OCI-LY7 (cell line): Measurements from ENCODE around the gene MGAT1. TPM values are rescaled to one million over a fixed set of nuclear protein-coding genes. Genes with fewer than 3 reads are reported as not detected.
A peak's percentile ranks its signal among the peaks of the same experiment; 100 is the strongest.
"Not testable (repeated sequence)": the region's sequence is repeated elsewhere in the genome, so short reads cannot be mapped to it uniquely, and the experiment has no call there.

ENCODE experiments used
- BruUV-seq: library from RNA; stranded (reverse); fragments of 400-500 nt; replicated peaks from 2 replicates; lab custom pipeline; 2021; lab: Mats Ljungman, UMichigan
- CTCF ChIA-PET: fragments of 300-600 bp; sonication (Branson Sonifier 250); formaldehyde crosslinking; loops from one replicate; lab custom pipeline; 2022; ENCODE audit warnings: antibody characterized with exemption; ENCODE audit not compliant: unreplicated experiment; lab: Charles Lee
- POLR2A ChIA-PET: fragments of 300-600 bp; sonication (Branson Sonifier 250); formaldehyde crosslinking; loops from one replicate; lab custom pipeline; 2022; ENCODE audit warnings: antibody characterized with exemption; lab: Charles Lee
- DNase-seq: peaks from one replicate; pipeline ENCODE4 v3.0.0-alpha.2; 2015; ENCODE audit warnings: low spot score
- H2AFZ ChIP-seq: fragments of 200-600 bp; sonication (generic), shearing (Covaris generic); 2 replicates; pipeline ENCODE4 v1.6.1; 2014; ENCODE audit warnings: mild to moderate bottlenecking, antibody characterized with exemption, low read length, moderate library complexity
- H3K27ac ChIP-seq: fragments of 200-600 bp; sonication (generic); 2 replicates; pipeline ENCODE4 v1.5.1; 2014; ENCODE audit warnings: mixed run types, low read depth, mild to moderate bottlenecking, moderate library complexity, low read length, inconsistent platforms; ENCODE audit not compliant: poor library complexity, severe bottlenecking
- H3K36me3 ChIP-seq: fragments of 200-600 bp; sonication (generic); 2 replicates; pipeline ENCODE4 v1.6.1; 2014; ENCODE audit warnings: mild to moderate bottlenecking, antibody characterized with exemption, low read length, moderate library complexity, mixed read lengths; ENCODE audit not compliant: insufficient read depth
- H3K4me1 ChIP-seq: fragments of 200-600 bp; sonication (generic); 2 replicates; pipeline ENCODE4 v1.5.1; 2014; ENCODE audit warnings: mild to moderate bottlenecking, low read length; ENCODE audit not compliant: insufficient read depth, poor library complexity, severe bottlenecking
- H3K4me2 ChIP-seq: fragments of 200-600 bp; sonication (generic); 2 replicates; pipeline ENCODE4 v1.6.1; 2014; ENCODE audit warnings: mild to moderate bottlenecking, low read length
- H3K4me3 ChIP-seq: fragments of 200-600 bp; sonication (generic); 2 replicates; pipeline ENCODE4 v1.5.1; 2014; ENCODE audit warnings: mild to moderate bottlenecking, low read depth, low read length; ENCODE audit not compliant: poor library complexity, severe bottlenecking
- H3K79me2 ChIP-seq: fragments of 200-600 bp; sonication (generic); 2 replicates; pipeline ENCODE4 v1.6.1; 2016; ENCODE audit warnings: low read depth, mild to moderate bottlenecking, low read length, moderate library complexity, mixed read lengths; ENCODE audit not compliant: insufficient read depth
- H3K9me2 ChIP-seq: fragments of 200-600 bp; sonication (generic); 2 replicates; pipeline ENCODE4 v1.6.1; 2016; ENCODE audit warnings: mild to moderate bottlenecking, low read length, mixed read lengths; ENCODE audit not compliant: insufficient read depth
- H3K9me3 ChIP-seq: fragments of 200-600 bp; sonication (generic); 2 replicates; pipeline ENCODE4 v1.6.1; 2014; ENCODE audit warnings: mild to moderate bottlenecking, mixed run types, low read length, mixed read lengths
- H4K20me1 ChIP-seq: fragments of 200-600 bp; sonication (generic); 2 replicates; pipeline ENCODE4 v1.6.1; 2014; ENCODE audit warnings: mild to moderate bottlenecking, antibody characterized with exemption, low read length, moderate library complexity, mixed read lengths; ENCODE audit not compliant: insufficient read depth
- EZH2phosphoT487 ChIP-seq: fragments of 200-600 bp; sonication (generic); IDR thresholded peaks from 2 replicates; pipeline ENCODE4 v1.6.1; 2018; ENCODE audit warnings: low read depth, borderline replicate concordance, mild to moderate bottlenecking, mixed run types, antibody characterized with exemption, low read length, moderate library complexity, mixed read lengths
- intact Hi-C: fragments of 100-400 bp; cut with micrococcal nuclease; formaldehyde crosslinking; loops from one replicate; pipeline ENCODE4 v1.10.0; 2022; ENCODE audit not compliant: unreplicated experiment
- total RNA-seq, 2 experiments: library from RNA; depleted of rRNA in 1 of 2; stranded (reverse); fragments of >200 nt in 1 of 2; shearing (Covaris generic) in 1 of 2; gene quantifications; 2 replicates each; pipeline ENCODE4 v1.2.3, GENCODE V29; 2014 to 2022
- TF ChIP-seq, protein P1 (sequence below): fragments of 200-600 bp; sonication (generic); conservative IDR thresholded peaks from 2 replicates; pipeline ENCODE4 v1.5.1; 2014; ENCODE audit warnings: mild to moderate bottlenecking, antibody characterized with exemption, low read length, moderate library complexity, mixed read lengths

MGAT1 gene
- total RNA-seq, 2 experiments from 2014 or later = 75.4 to 103 TPM

DNA sequence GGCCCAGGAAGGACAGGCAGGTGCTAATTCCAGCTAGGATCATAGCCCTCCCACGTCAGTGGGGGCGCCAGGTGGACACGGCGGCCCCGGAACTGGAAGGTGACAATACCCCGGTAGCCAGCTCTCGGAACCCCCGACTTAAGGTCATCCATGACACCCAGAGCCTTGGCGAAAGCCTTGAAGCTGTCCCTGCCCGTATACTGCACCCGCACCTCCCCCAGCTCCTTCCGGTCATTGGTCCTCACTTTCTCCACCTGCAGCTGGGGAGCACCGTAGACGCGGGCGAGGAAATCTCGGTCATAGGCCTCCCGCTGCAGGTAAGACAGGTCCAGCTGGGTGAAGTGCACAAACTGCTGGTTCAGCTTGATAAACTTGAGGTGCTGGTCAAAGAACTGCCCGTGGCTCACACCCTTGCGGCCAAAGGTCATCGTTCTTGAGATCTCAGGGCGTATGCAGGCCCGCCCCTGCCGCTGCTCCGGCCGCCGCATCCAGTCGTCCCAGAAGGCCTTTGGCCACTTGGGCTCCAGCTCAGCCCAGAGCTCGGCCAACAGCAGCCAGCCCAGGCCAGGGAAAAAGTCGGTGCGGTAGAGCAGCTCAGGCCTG is 10.9 kb downstream of the MGAT1 start:
- TF ChIP-seq, protein P1, sequence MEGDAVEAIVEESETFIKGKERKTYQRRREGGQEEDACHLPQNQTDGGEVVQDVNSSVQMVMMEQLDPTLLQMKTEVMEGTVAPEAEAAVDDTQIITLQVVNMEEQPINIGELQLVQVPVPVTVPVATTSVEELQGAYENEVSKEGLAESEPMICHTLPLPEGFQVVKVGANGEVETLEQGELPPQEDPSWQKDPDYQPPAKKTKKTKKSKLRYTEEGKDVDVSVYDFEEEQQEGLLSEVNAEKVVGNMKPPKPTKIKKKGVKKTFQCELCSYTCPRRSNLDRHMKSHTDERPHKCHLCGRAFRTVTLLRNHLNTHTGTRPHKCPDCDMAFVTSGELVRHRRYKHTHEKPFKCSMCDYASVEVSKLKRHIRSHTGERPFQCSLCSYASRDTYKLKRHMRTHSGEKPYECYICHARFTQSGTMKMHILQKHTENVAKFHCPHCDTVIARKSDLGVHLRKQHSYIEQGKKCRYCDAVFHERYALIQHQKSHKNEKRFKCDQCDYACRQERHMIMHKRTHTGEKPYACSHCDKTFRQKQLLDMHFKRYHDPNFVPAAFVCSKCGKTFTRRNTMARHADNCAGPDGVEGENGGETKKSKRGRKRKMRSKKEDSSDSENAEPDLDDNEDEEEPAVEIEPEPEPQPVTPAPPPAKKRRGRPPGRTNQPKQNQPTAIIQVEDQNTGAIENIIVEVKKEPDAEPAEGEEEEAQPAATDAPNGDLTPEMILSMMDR = no peak
- no peak for TF ChIP-seq EZH2phosphoT487
- ChIA-PET POLR2A (interaction anchor here (0.6 kb wide), 1 partner anchor 370 kb away, joined by 3 read pairs; no protein-coding TSS in a partner anchor), CTCF (no interaction called here)
- H3K4me3 ChIP-seq = no peak overlapping the region
- BruUV-seq = no TSS peak
- no peak overlapping the region for H3K27ac ChIP-seq
- H2AFZ ChIP-seq = no peak overlapping the region
- no peak for DNase-seq
- no peaks in the 10 kb centered on the region for H3K9me3 ChIP-seq
- peaks cover 84% of the 10 kb centered on the region for H3K36me3 ChIP-seq
- H4K20me1 ChIP-seq = peaks cover 11% of the 10 kb centered on the region
- no peaks in the 10 kb centered on the region for H3K9me2 ChIP-seq
- no peak overlapping the region for H3K4me2 ChIP-seq
- H3K4me1 ChIP-seq = peaks cover 15% of the 10 kb centered on the region
- peaks cover 45% of the 10 kb centered on the region for H3K79me2 ChIP-seq
- intact Hi-C loops = loop anchor here (5.0 kb wide), 1 partner anchor 41 kb away; no protein-coding TSS in a partner anchor

DNA sequence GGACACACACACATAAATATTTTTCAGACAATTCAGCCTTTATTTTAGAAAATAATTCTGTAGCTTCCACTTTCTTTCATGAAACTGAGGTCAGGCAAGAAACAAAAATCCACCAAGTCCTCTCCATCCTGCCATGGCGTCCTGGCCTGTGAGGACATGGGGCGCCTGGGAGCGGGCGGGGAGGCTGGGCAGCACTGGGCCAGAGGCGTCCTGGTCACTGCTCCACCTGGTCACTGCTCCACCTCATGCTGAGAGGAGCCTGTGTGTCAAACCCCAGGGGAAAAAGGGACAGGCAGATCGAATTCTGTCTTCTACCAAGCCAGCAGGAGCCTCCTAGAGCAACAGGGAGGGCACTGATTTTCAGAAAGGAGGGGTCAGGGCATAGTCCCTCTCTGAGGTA is 12.1 kb downstream of the MGAT1 start:
- H3K9me2 ChIP-seq = no peaks in the 10 kb centered on the region
- peaks cover 11% of the 10 kb centered on the region for H4K20me1 ChIP-seq
- no peak for DNase-seq
- H3K4me1 ChIP-seq = peaks cover 15% of the 10 kb centered on the region
- CTCF ChIA-PET = interaction anchor here (0.8 kb wide), 1 partner anchor 76 kb away, joined by 3 read pairs; no protein-coding TSS in a partner anchor
- TSS peak; percentile 68 for BruUV-seq
- no peak overlapping the region for H3K4me3 ChIP-seq
- H3K79me2 ChIP-seq = peaks cover 34% of the 10 kb centered on the region
- no peak overlapping the region for H3K27ac ChIP-seq
- no peak overlapping the region for H2AFZ ChIP-seq
- H3K36me3 ChIP-seq = peaks cover 74% of the 10 kb centered on the region
- no peak overlapping the region for H3K4me2 ChIP-seq
- no peak for TF ChIP-seq EZH2phosphoT487
- TF ChIP-seq, protein P1 = no peak
- POLR2A ChIA-PET = no interaction called here
- no peaks in the 10 kb centered on the region for H3K9me3 ChIP-seq
- intact Hi-C loops = loop anchor here (5.0 kb wide), 1 partner anchor 42 kb away; no protein-coding TSS in a partner anchor

DNA sequence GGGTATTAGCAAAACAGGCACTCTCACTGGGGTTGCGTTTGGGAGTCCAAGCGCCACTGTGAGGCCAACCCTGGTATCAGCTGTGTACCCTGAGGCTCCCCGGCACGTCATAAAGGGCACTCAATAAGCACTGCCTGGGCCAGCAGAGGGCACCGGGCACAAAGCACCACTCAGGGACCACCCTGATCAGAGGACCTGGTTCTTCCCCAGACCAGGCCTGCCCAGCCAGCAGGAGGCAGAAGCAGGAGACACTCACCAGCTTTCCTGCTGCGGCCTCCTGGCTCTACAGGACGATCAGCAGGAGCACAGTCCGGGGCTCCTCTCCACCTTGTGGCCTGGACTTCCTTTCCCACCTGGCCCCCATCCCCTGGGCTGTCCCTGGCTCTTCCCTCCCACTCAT is 12.6 kb downstream of the MGAT1 start:
- H3K4me1 ChIP-seq = peaks cover 15% of the 10 kb centered on the region
- H3K9me3 ChIP-seq = no peaks in the 10 kb centered on the region
- peaks cover 70% of the 10 kb centered on the region for H3K36me3 ChIP-seq
- H3K4me2 ChIP-seq = no peak overlapping the region
- intact Hi-C loops = loop anchor here (5.0 kb wide), 1 partner anchor 42 kb away; no protein-coding TSS in a partner anchor
- BruUV-seq = no TSS peak
- CTCF ChIA-PET = interaction anchor here (0.8 kb wide), 1 partner anchor 76 kb away, joined by 3 read pairs; no protein-coding TSS in a partner anchor
- H3K4me3 ChIP-seq = no peak overlapping the region
- no peak overlapping the region for H2AFZ ChIP-seq
- DNase-seq = peak; percentile 44
- H3K9me2 ChIP-seq = no peaks in the 10 kb centered on the region
- peaks cover 11% of the 10 kb centered on the region for H4K20me1 ChIP-seq
- peaks cover 29% of the 10 kb centered on the region for H3K79me2 ChIP-seq
- TF ChIP-seq, protein P1 = peak; percentile 57
- TF ChIP-seq EZH2phosphoT487 = no peak
- POLR2A ChIA-PET = no interaction called here
- no peak overlapping the region for H3K27ac ChIP-seq

DNA sequence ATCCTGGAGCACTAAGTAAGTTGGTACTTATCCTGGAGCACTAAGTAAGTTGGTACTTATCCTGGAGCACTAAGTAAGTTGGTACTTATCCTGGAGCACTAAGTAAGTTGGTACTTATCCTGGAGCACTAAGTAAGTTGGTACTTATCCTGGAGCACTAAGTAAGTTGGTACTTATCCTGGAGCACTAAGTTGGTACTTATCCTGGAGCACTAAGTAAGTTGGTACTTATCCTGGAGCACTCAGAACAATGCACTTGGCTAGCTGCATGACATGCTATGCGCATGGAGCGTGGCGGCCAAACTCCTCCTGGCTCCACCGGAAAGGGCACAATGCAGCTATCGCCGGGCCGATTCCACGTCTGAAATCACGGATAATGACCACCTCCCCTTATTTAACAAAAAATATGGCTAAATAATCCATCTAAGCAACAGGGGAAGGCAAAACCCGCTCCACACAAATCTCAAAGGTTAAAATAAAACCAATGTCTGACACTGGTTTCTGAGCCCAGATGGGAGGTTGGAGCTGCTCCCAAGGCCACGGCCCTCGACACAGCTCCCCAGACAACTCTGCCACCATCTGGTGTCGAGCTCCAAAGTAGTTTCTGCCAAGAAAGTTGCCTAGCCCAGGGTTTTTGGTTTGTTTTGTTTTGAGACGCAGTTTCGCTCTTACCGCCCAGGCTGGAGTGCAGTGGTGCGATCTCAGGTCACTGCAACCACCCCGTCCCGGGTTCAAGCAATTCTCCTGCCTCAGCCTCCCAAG is 13.8 kb downstream of the MGAT1 start:
- intact Hi-C loops = not testable (repeated sequence)
- peaks cover 61% of the 10 kb centered on the region for H3K36me3 ChIP-seq
- POLR2A ChIA-PET = interaction anchor here (0.6 kb wide), 1 partner anchor 76 kb away, joined by 3 read pairs; no protein-coding TSS in a partner anchor

More for the DNA sequence above, 13.8 kb downstream of the MGAT1 start:
- CTCF ChIA-PET, H2AFZ ChIP-seq, H4K20me1 ChIP-seq, H3K4me1 ChIP-seq, H3K9me2 ChIP-seq, DNase-seq, H3K4me2 ChIP-seq, H3K4me3 ChIP-seq, H3K9me3 ChIP-seq, H3K27ac ChIP-seq, BruUV-seq: not testable (repeated sequence)
- peaks cover 17% of the 10 kb centered on the region for H3K79me2 ChIP-seq
